C4-2B (cell line): Measurements from ENCODE around the gene ANKRD53.

Experiments used
- H3K27ac ChIP-seq: fragments of 450-650 bp; 2 replicates; pipeline ENCODE4 v1.5.1; 2017
- ZFX ChIP-seq: fragments of 450-650 bp; IDR thresholded peaks from 2 replicates; pipeline ENCODE4 v1.6.1; 2017
- TF ChIP-seq, protein P1 (sequence below): fragments of 450-650 bp; conservative IDR thresholded peaks from 2 replicates; pipeline ENCODE4 v1.5.1; 2017; ENCODE audit warnings: mild to moderate bottlenecking

ANKRD53 gene

GRCh38 chr2:70941186-70941585, 37.2 kb upstream of the ANKRD53 start:
- TF ChIP-seq ZFX, result no peak
- TF ChIP-seq, protein P1, sequence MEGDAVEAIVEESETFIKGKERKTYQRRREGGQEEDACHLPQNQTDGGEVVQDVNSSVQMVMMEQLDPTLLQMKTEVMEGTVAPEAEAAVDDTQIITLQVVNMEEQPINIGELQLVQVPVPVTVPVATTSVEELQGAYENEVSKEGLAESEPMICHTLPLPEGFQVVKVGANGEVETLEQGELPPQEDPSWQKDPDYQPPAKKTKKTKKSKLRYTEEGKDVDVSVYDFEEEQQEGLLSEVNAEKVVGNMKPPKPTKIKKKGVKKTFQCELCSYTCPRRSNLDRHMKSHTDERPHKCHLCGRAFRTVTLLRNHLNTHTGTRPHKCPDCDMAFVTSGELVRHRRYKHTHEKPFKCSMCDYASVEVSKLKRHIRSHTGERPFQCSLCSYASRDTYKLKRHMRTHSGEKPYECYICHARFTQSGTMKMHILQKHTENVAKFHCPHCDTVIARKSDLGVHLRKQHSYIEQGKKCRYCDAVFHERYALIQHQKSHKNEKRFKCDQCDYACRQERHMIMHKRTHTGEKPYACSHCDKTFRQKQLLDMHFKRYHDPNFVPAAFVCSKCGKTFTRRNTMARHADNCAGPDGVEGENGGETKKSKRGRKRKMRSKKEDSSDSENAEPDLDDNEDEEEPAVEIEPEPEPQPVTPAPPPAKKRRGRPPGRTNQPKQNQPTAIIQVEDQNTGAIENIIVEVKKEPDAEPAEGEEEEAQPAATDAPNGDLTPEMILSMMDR, result no peak
- no peak overlapping the region for H3K27ac ChIP-seq

DNA sequence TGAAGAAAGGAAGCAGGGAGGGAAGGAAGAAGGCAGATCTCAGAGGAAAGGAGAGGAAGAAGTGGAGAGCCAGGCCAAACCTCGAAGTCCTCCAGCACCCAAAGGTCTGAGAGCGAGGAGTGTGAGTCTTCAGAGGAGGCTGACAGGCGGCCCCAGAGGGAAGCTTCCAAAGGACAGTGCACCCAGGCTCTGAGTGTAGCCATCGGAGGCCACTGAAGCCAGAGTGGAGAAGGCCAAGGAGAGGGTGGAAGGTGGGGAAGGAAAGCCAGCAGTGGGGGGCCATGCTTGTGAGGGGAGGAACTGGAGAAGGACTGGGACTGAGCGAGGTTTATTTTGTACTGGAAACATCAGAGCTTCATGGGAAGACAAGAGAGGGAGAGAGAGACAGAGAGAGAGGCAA, 36.7 kb upstream of the ANKRD53 start:
- H3K27ac ChIP-seq, result no peak overlapping the region

DNA sequence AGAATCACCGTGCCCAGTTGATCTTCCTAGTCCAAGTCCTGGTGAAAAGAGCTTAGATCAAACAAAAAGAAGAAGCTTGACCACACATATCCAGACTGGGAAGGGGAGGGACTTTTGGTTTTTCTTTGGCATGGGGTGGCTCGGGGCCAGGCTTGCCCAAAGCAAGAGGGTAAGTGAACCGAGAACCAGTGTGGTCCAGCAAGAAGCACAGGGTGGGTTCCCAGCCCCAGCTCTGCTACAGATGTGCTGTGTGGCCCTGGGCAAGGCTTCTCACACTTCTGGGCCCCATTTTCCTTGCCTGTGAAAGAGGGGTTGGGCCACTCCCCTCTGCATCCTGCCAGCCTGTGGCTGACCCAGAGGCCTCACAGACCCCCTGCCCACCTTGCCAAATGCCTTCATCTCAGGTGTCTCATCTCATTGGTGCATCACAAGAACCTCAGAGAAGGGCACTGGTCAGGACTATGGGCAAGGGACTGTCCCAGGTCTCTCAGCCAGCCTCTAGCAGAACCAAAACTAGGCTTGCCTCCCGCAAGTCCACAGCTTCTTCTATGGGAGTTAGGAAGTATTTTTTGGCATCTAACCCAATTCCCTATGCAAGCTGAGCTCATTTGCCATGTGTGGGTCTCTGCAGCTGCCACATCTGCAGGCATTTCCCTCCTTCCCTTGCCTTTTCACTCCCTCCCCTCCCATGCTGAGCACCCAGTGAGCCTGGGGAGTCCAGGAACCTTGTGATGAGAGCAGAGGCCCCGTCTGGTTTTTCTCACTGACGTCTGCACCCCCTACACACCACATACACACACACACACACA, 35.8 kb upstream of the ANKRD53 start:
- H3K27ac ChIP-seq, result no peak overlapping the region
- TF ChIP-seq ZFX, result no peak
- TF ChIP-seq, protein P1, result no peak

More for the DNA sequence above, 36.7 kb upstream of the ANKRD53 start:
- TF ChIP-seq, protein P1, result no peak
- TF ChIP-seq ZFX, result no peak

GRCh38 chr2:70943205-70943871, 35.1 kb upstream of the ANKRD53 start:
- TF ChIP-seq, protein P1, result no peak
- TF ChIP-seq ZFX, result no peak
- H3K27ac ChIP-seq, result no peak overlapping the region

- TF ChIP-seq, protein P1, result no peak
- no peak for TF ChIP-seq ZFX
- H3K27ac ChIP-seq, result no peak overlapping the region
Observed at GRCh38 chr2:70944111-70944690, 34.2 kb upstream of the ANKRD53 start.

DNA sequence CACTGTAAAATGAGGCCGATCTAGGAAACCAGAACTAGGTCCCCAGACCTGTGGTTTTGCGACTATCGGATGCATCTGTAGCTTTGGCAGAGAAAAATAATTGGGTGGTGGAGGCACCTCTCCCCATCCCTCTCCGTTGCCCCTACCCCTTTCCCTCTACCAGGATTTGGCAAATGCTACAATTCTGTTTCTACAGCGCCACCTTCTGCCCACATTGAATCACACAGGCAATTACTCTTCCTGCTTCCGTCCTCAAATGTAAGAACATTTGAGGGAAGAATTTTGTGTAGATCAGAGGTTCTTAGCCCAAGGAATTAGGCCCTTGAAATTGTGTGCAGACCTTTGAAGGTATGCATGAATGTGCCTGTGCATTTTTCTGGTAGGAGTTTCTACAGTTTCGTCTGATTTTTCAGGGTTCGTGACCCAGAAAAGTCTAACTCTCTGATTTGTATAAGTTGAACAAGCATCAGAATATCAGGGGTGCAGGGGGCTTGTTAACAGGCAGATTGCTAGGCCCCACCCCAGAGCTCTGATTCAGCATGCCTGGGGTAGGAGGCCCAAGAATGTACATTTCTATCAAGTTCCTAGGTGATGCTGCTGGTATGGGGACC, 31.5 kb upstream of the ANKRD53 start:
- TF ChIP-seq, protein P1, result peak; percentile 73
- TF ChIP-seq ZFX, result no peak
- H3K27ac ChIP-seq, result no peak overlapping the region
